ENCODE measurements around the gene LONP2. TPM values are rescaled to one million over a fixed set of nuclear protein-coding genes. Genes with fewer than 3 reads are reported as not detected.
"Not testable (repeated sequence)": the region's sequence is repeated elsewhere in the genome, so short reads cannot be mapped to it uniquely, and the experiment has no call there.

LONP2 gene
- polyA plus RNA-seq, 4 donors: 58.0 to 79.5 (median 67.6) TPM

- DNase-seq (ENCODE audit: low read depth in 4 of 4, low spot score in 2 of 4): no peak
Observed at GRCh38 chr16:48234630-48235029, 9.5 kb upstream of the LONP2 start.

- DNase-seq (ENCODE audit: low read depth in 4 of 4, low spot score in 2 of 4): no peak
Observed at GRCh38 chr16:48235058-48235555, 9.0 kb upstream of the LONP2 start.

GRCh38 chr16:48235556-48236136 is 8.5 kb upstream of the LONP2 start:
- DNase-seq (ENCODE audit: low read depth in 4 of 4, low spot score in 2 of 4): no peak

- DNase-seq (ENCODE audit: low read depth in 4 of 4, low spot score in 2 of 4): no peak
Observed at GRCh38 chr16:48236286-48236685, 7.8 kb upstream of the LONP2 start.

GRCh38 chr16:48240147-48240546 is 4.0 kb upstream of the LONP2 start:
- DNase-seq (ENCODE audit: low read depth in 4 of 4, low spot score in 2 of 4): not testable (repeated sequence)

GRCh38 chr16:48244863-48245195 is 729 bp downstream of the LONP2 start:
- peak in 2 of 4 donors; percentile 13 to 21 for DNase-seq (ENCODE audit: low read depth in 4 of 4, low spot score in 2 of 4)

GRCh38 chr16:48246066-48246465 is 2.0 kb downstream of the LONP2 start:
- no peak for DNase-seq (ENCODE audit: low read depth in 4 of 4, low spot score in 2 of 4)

- DNase-seq (ENCODE audit: low read depth in 4 of 4, low spot score in 2 of 4): no peak
Observed at GRCh38 chr16:48247311-48247710, 3.2 kb downstream of the LONP2 start, which contains the start of gene ABCC11. ABCC11 (minus strand) TSS chr16:48247539; CDS start chr16:48231921, 15,618 bp downstream.

- no peak for DNase-seq (ENCODE audit: low read depth in 4 of 4, low spot score in 2 of 4)
Observed at GRCh38 chr16:48250520-48251278, 6.6 kb downstream of the LONP2 start.

GRCh38 chr16:48252013-48252412 is 7.9 kb downstream of the LONP2 start:
- no peak for DNase-seq (ENCODE audit: low read depth in 4 of 4, low spot score in 2 of 4)

GRCh38 chr16:48256579-48257177 is 12.6 kb downstream of the LONP2 start:
- no peak for DNase-seq (ENCODE audit: low read depth in 4 of 4, low spot score in 2 of 4)

GRCh38 chr16:48261569-48261968 is 17.5 kb downstream of the LONP2 start:
- no peak for DNase-seq (ENCODE audit: low read depth in 4 of 4, low spot score in 2 of 4)

- DNase-seq (ENCODE audit: low read depth in 4 of 4, low spot score in 2 of 4): no peak
Observed at GRCh38 chr16:48262631-48263030, 18.5 kb downstream of the LONP2 start.

GRCh38 chr16:48269011-48269410 is 24.9 kb downstream of the LONP2 start:
- DNase-seq (ENCODE audit: low read depth in 4 of 4, low spot score in 2 of 4): no peak

- DNase-seq (ENCODE audit: low read depth in 4 of 4, low spot score in 2 of 4): no peak
Observed at GRCh38 chr16:48271728-48272127, 27.6 kb downstream of the LONP2 start.

- DNase-seq (ENCODE audit: low read depth in 4 of 4, low spot score in 2 of 4): no peak
Observed at GRCh38 chr16:48272837-48273421, 28.8 kb downstream of the LONP2 start.

- no peak for DNase-seq (ENCODE audit: low read depth in 4 of 4, low spot score in 2 of 4)
Observed at GRCh38 chr16:48274476-48274875, 30.4 kb downstream of the LONP2 start.

- no peak for DNase-seq (ENCODE audit: low read depth in 4 of 4, low spot score in 2 of 4)
Observed at GRCh38 chr16:48276102-48276501, 32.0 kb downstream of the LONP2 start.

GRCh38 chr16:48277158-48277557 is 33.1 kb downstream of the LONP2 start:
- no peak for DNase-seq (ENCODE audit: low read depth in 4 of 4, low spot score in 2 of 4)

GRCh38 chr16:48279199-48279598 is 35.1 kb downstream of the LONP2 start:
- DNase-seq (ENCODE audit: low read depth in 4 of 4, low spot score in 2 of 4): no peak

GRCh38 chr16:48280546-48280945 is 36.4 kb downstream of the LONP2 start:
- no peak for DNase-seq (ENCODE audit: low read depth in 4 of 4, low spot score in 2 of 4)

Measured in left renal cortex interstitium (tissue), 4 donors.